Activated T-helper 1 cell treated with anti-CD3 and anti-CD28 coated beads, Interleukin-2, amount 50 U/mL, for 16 hours (primary cell): ENCODE data around the gene ELFN2.

Experiments
- DNase-seq, 2 donors: peaks; one replicate each; pipeline ENCODE4 v3.0.0-alpha.2; 2020; ENCODE audit warnings: low read depth in 1 of 2, low spot score in 1 of 2

The ELFN2 gene

GRCh38 chr22:37454857-37455686 lies 27.8 kb upstream of the ELFN2 start:
- DNase-seq: no peak

- DNase-seq: no peak
Measured at GRCh38 chr22:37453696-37454095, 26.4 kb upstream of the ELFN2 start.

DNA sequence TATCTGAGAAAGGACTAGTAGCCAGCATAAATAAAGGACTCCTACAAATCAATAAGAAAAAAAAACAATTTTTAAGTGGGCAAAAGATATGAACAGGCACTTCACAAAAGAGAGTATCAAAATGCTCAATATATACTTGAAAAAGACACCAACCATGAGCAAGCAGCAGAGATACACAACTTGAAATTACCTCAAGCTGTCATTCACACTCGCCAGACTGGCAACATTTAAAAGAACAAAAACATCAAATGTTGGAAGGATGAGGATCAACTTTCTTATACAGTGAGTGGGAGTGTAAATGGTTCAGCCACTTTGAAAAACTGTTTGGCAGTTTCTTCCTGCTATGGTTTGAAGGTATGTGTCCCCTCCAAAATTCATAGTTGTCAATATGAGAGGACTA lies 23.9 kb upstream of the ELFN2 start:
- DNase-seq: no peak

- no peak for DNase-seq
Measured at GRCh38 chr22:37449331-37450001, 22.2 kb upstream of the ELFN2 start.

DNA sequence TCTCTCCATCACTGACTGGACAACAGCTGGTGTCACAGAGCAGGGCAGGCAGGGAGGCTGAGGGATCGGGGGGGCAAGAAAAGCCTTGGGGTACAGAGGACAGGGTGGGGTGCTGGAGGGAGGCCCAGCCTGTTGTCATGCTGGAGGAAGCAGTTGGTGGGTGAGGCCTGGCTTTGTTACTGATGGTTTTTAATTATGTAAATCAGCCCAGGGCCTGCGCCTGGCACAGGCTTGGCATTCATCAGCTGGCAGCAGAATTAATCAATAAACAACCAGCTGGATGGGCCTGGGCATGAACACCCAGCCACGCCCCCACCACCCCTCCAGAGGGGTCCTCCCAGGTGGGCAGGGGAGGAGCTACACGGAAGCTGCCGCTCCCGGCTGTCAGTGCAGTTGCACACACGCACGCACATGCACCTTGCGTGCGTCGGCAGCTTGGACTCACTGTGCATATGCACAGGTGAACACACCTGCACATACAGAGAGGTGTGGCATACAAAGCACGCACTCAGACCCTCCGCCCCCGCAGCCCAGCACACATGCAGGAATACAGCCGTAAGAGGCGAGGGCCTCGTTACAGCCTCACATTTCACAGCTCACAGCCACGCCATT lies 21.3 kb upstream of the ELFN2 start:
- DNase-seq: no peak

GRCh38 chr22:37445501-37445900 lies 18.2 kb upstream of the ELFN2 start:
- DNase-seq: no peak

DNA sequence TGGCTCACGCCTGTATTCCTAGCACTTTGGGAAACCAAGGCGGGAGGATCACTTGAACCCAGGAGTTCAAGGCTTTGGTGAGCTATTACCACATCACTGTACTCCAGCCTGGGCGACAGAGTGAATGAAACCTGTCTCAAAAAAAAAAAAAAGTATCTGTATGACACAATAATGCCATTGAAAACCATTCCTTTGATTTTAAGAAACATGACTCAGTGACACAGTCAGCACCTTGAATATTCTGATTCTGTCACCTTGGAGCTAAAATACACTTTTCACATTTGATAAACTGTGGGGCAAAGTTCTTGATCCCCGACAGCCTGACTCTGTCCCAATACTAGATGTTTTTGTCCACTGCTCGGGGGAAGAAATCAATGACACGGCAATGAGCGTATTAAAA lies 16.7 kb upstream of the ELFN2 start:
- no peak for DNase-seq

- DNase-seq: no peak
Measured at GRCh38 chr22:37443086-37443485, 15.8 kb upstream of the ELFN2 start.

GRCh38 chr22:37442537-37442936 lies 15.3 kb upstream of the ELFN2 start:
- no peak for DNase-seq

DNA sequence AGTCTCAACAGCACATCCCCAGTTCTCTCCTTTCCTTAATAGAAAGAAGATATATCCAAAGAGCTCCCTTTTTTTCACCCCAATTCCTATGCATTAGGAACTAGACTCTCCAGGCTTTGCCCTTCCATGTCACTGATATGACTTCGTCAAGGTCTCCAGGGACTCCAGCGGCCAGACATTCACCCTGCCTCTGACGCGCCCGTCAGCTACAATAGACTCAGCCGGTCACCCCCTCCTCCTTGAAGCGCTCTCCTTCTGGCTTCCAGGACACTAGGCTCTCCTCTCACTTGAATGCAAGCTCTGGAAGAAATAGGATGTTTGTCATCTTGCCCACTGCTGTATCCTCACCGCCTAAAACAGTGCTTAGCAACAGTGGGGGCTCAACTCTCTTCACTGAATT lies 14.9 kb upstream of the ELFN2 start:
- DNase-seq: no peak

- DNase-seq: no peak
Measured at GRCh38 chr22:37440875-37441274, 13.6 kb upstream of the ELFN2 start.

- no peak for DNase-seq
Measured at GRCh38 chr22:37439347-37439746, 12.1 kb upstream of the ELFN2 start.

DNA sequence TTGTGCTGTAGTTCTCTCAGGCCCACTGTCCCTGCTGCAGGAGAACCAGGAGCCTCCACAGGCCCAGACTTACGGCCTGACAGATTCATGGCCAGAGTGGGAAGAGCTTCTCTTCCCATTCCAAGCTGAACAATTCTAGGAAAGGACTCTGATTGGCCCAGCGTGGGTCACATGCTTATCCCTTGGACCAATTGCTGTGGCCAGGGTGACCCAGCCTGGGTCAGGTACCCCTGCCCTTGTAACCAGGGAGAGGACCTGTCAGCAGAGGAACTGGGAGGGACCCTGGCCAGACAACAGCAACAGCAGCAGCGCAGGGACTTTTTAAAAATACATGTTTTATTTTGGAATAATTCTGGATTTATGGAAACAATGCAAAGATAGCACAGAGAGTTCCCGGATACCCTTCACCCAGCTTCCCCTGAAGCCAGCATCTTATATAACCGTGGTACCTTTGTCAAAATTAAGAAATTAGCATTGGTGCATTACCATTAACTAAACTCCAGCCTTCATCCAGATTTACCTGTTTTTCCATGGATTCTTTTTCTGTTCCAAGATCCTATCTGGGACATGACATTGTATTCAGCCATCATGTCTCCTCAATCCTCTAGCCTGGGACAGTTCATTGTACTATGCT lies 8.8 kb upstream of the ELFN2 start:
- DNase-seq: no peak

DNA sequence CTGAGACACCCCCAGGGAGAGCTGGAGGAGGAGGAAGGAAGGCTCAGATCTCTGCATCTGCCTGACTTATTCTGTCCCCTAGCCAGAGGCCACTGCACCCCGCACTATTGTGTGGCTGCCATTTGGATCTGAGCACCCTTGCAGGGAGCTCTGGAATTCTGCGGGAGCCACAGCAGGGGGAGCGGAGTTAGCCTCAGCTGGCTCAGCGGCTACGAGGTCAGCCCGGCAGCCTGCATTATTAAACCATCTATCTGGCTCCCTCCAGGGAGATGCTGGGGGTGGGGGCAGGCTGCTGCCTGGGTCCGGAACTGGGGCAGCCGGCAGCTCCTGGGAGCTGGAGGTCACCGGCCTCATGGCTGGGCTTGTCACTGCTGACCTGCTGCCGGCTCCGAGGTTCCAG lies 6.5 kb upstream of the ELFN2 start:
- DNase-seq: no peak

DNA sequence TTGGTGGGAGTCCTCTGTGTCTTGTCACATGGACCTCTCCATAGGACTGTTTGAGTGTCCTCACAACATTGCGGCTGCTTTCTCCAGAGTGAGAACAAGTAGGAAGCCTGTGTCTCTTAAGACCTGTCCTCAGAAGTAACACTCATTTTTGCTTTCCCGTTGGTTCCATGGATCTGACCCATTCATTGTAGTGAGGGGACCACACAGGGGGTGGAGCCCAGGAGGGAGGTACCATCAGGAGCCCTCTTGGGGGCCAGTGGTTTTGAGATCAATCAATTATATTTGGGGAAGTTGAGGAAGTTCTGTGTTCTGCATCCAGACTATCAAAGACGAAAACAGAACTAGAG lies 5.4 kb upstream of the ELFN2 start:
- DNase-seq: no peak

DNA sequence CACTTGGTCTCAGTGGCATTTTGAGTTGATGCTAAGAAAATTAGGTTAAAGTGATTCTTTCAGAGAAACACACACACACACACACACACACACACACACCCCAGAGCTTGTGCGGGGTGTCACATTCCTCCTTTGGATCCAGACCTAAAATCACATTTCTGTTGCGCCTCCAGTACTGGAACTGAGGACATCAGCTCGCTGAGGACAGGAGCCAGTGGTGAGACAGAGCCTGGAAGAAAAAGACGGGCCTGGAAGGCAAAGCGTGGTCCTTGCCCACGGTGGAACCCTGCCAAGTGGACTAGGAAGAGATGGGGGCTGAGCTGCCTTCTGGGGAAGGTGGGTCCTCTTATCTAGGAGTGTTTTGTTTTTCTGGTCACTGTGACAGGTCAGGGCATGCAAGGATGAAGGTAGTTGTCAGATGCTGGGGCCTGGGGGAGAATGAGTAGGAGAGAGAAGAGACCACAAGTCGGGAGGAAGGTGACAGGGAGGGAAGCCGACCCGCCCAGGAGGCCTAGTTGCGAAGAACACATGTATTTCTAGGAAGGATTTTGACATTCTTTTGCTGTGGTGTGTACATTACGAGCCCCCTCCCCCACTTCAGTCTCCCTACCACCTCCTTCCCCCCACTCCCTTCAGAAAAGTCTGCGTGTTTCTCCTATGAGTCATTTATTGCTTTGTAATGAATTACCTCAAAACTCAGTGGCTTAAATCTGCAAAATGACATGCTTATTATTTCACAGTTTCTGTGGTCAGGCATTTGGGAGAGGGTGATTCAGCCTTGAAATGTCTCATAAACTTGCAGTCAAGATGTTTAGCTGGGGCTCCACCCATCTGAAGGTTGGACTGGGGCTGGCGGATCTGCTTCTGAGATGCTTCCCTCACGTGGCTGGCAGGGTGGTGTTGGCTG lies 4.8 kb upstream of the ELFN2 start:
- no peak for DNase-seq

GRCh38 chr22:37431366-37431765 lies 4.1 kb upstream of the ELFN2 start:
- no peak for DNase-seq

DNA sequence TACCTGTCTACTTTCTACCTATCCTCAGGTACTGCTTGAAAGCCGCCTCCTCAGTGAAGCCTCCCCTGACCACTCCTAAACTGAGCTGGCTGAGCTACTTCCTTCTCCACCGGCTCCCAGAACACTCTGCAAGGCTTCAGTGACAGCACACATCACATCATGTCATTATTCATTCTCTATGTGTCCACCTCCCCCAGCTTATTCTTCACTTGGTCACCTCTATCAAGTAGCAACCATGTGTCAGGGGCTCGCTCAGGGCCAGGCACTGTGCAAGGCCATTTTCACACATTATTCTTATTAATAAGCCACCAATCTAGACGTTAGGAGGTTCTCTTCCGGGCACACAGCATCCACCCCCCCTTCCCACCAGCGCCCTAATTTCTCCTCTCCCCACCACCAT lies 3.7 kb upstream of the ELFN2 start:
- no peak for DNase-seq

DNA sequence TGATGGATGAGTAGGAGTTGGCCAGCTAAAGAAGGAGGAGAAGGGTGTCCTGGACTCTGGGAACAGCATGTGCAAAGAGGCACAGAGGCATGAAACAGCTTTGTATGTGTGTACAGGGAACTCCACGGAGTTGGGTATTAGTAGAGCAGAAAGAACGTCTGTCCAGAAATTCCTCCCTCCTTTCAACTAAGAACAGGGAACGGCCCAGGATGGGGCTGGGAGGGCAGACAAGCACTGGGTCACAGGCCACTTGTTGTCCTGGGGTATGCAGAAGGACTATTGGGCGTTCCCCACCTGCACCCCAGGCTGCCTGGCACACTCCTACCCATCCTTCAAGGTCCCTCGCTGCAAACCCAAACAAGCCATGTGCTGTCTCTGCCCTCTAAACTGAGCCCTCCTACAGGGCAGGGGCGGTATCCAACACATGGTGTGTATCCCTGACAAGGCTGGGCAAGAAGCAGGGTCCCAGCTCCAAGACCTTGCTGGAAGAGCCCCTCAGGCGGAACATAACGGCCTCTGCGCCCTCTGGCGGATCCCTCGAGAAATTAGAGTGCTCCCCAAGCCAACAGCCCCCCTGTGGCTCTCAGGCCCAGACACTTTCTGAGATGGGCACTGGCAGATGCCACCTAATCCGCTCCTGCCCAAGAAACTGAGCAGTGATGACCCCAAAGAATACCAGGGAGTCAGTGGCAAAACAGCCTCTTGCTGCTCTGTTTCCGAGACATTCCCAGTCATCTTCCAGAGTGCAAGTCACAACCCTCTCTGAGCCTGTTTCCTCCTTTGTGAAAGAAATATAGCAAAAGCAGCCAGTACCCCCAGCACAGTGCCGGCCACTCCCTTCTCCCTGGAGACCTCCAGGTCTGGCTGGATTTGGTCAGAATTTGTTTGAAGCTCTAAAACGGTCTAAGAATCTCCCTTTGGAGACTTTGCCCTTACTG lies 1.6 kb upstream of the ELFN2 start:
- peak; percentile 19 to 38 for DNase-seq
